Inferior parietal cortex (tissue), 1 donor: ENCODE measurements around the gene KIF5C.

Source experiments
- DNase-seq: peaks from one replicate; pipeline ENCODE4 v3.0.0-alpha.2; 2016; ENCODE audit errors: extremely low spot score

KIF5C gene

GRCh38 chr2:148887350-148888002 is 12.4 kb downstream of the KIF5C start:
- peak; percentile 53 for DNase-seq

- no peak for DNase-seq
Measured at GRCh38 chr2:148888003-148888501, 13.0 kb downstream of the KIF5C start.

- DNase-seq: no peak
Measured at GRCh38 chr2:148888986-148889385, 14.0 kb downstream of the KIF5C start.

GRCh38 chr2:148893906-148894305 is 18.9 kb downstream of the KIF5C start:
- no peak for DNase-seq

GRCh38 chr2:148896136-148896535 is 21.1 kb downstream of the KIF5C start:
- DNase-seq: no peak

- DNase-seq: no peak
Measured at GRCh38 chr2:148899638-148900318, 24.8 kb downstream of the KIF5C start.

GRCh38 chr2:148900350-148900837 is 25.4 kb downstream of the KIF5C start:
- no peak for DNase-seq

GRCh38 chr2:148901142-148901541 is 26.1 kb downstream of the KIF5C start:
- no peak for DNase-seq

- DNase-seq: no peak
Measured at GRCh38 chr2:148902798-148903197, 27.8 kb downstream of the KIF5C start.

GRCh38 chr2:148903294-148903693 is 28.3 kb downstream of the KIF5C start:
- DNase-seq: no peak

- no peak for DNase-seq
Measured at GRCh38 chr2:148903979-148904378, 29.0 kb downstream of the KIF5C start.

GRCh38 chr2:148906124-148906523 is 31.1 kb downstream of the KIF5C start:
- no peak for DNase-seq

GRCh38 chr2:148907085-148907785 is 32.2 kb downstream of the KIF5C start:
- no peak for DNase-seq

GRCh38 chr2:148909114-148909513 is 34.1 kb downstream of the KIF5C start:
- no peak for DNase-seq

GRCh38 chr2:148913061-148913460 is 38.0 kb downstream of the KIF5C start:
- no peak for DNase-seq

GRCh38 chr2:148913492-148913891 is 38.5 kb downstream of the KIF5C start:
- no peak for DNase-seq

- DNase-seq: no peak
Measured at GRCh38 chr2:148914463-148914862, 39.4 kb downstream of the KIF5C start.

- no peak for DNase-seq
Measured at GRCh38 chr2:148917431-148917830, 42.4 kb downstream of the KIF5C start.

- DNase-seq: no peak
Measured at GRCh38 chr2:148918554-148918953, 43.5 kb downstream of the KIF5C start.

GRCh38 chr2:148920559-148920958 is 45.5 kb downstream of the KIF5C start:
- no peak for DNase-seq

- no peak for DNase-seq
Measured at GRCh38 chr2:148922062-148922461, 47.0 kb downstream of the KIF5C start.

- DNase-seq: no peak
Measured at GRCh38 chr2:148922776-148923475, 47.9 kb downstream of the KIF5C start.
